ENCODE results near the gene DEFB123.
"Not testable (repeated sequence)": the region's sequence is repeated elsewhere in the genome, so short reads cannot be mapped to it uniquely, and the experiment has no call there.

The DEFB123 gene

GRCh38 chr20:31440012-31440659 lies at the start of gene DEFB123:
DEFB123 (plus strand) TSS chr20:31440632; CDS start chr20:31440699, 67 bp downstream.
- no peak for DNase-seq (ENCODE audit: low read depth)

GRCh38 chr20:31392836-31393235 lies 47.6 kb upstream of the DEFB123 start:
- no peak for DNase-seq (ENCODE audit: low read depth)

- DNase-seq (ENCODE audit: low read depth) = no peak
These were observed 45.5 kb upstream of the DEFB123 start for GRCh38 chr20:31394900-31395299.

- DNase-seq (ENCODE audit: low read depth) = no peak
These were observed 36.5 kb upstream of the DEFB123 start for GRCh38 chr20:31403886-31404285.

GRCh38 chr20:31406115-31406514 lies 34.3 kb upstream of the DEFB123 start, which contains the start of gene DEFB121:
DEFB121 (minus strand) TSS chr20:31406215; CDS start chr20:31406152, 63 bp downstream.
- no peak for DNase-seq (ENCODE audit: low read depth)

GRCh38 chr20:31410011-31410410 lies 30.4 kb upstream of the DEFB123 start:
- DNase-seq (ENCODE audit: low read depth) = no peak

- DNase-seq (ENCODE audit: low read depth) = no peak
These were observed 26.1 kb upstream of the DEFB123 start for GRCh38 chr20:31414381-31414780.

GRCh38 chr20:31415653-31416052 lies 24.8 kb upstream of the DEFB123 start:
- DNase-seq (ENCODE audit: low read depth) = no peak

- DNase-seq (ENCODE audit: low read depth) = no peak
These were observed 22.1 kb upstream of the DEFB123 start for GRCh38 chr20:31418307-31418706.

- no peak for DNase-seq (ENCODE audit: low read depth)
These were observed 14.6 kb upstream of the DEFB123 start for GRCh38 chr20:31425797-31426196.

- not testable (repeated sequence) for DNase-seq (ENCODE audit: low read depth)
These were observed 13.4 kb upstream of the DEFB123 start for GRCh38 chr20:31426891-31427551.

- DNase-seq (ENCODE audit: low read depth) = not testable (repeated sequence)
These were observed 12.9 kb upstream of the DEFB123 start for GRCh38 chr20:31427576-31427975.

GRCh38 chr20:31430568-31431115 lies 9.8 kb upstream of the DEFB123 start:
- no peak for DNase-seq (ENCODE audit: low read depth)

- DNase-seq (ENCODE audit: low read depth) = no peak
These were observed 5.8 kb downstream of the DEFB123 start for GRCh38 chr20:31446084-31446819.

- DNase-seq (ENCODE audit: low read depth) = no peak
These were observed 9.3 kb downstream of the DEFB123 start for GRCh38 chr20:31449511-31450414.

- DNase-seq (ENCODE audit: low read depth) = no peak
These were observed 12.1 kb downstream of the DEFB123 start for GRCh38 chr20:31452575-31452974.

- no peak for DNase-seq (ENCODE audit: low read depth)
These were observed 13.9 kb downstream of the DEFB123 start for GRCh38 chr20:31454361-31454760.

- DNase-seq (ENCODE audit: low read depth) = not testable (repeated sequence)
These were observed 30.5 kb downstream of the DEFB123 start for GRCh38 chr20:31470946-31471345.

- DNase-seq (ENCODE audit: low read depth) = no peak
These were observed 32.2 kb downstream of the DEFB123 start for GRCh38 chr20:31472395-31473330.

- DNase-seq (ENCODE audit: low read depth) = no peak
These were observed 33.1 kb downstream of the DEFB123 start for GRCh38 chr20:31473331-31474096.

All from activated T-cell treated with anti-CD3 and anti-CD28 coated beads for 1 hour (primary cell).